Measurements from ENCODE around the gene GART. TPM values are rescaled to one million over a fixed set of nuclear protein-coding genes. Genes with fewer than 3 reads are reported as not detected.

Gene GART
- total and polyA plus RNA-seq, 2 of the 8 experiments (the other 6 are each of a cell fraction or from before 2014, with no cell fraction given) = 23.1 to 231 TPM

GRCh38 chr21:33540711-33541104 is 1.2 kb downstream of the GART start:
- H3K36me3 ChIP-seq (ENCODE audit: control insufficient read depth in 2 of 4, insufficient read depth in 4 of 4, low read length in 3 of 4) = peaks cover 16 to 45% (median 29%) of the 10 kb centered on the region in 4 experiments
- H2BK15ac ChIP-seq (ENCODE audit: low read length) = no peak overlapping the region
- no peak for DNase-seq (ENCODE audit: low read depth in 1 of 2, low spot score in 2 of 2)
- peaks cover 0 to 2% (median 0%) of the 10 kb centered on the region in 4 experiments; a peak in 3 of 7 replicates for H3K4me1 ChIP-seq (replicated peaks in 1 of 4; ENCODE audit: control insufficient read depth in 3 of 4, insufficient read depth in 4 of 4, low read length in 3 of 4)
- H2BK5ac ChIP-seq (ENCODE audit: low read depth, low read length) = no peak overlapping the region; the same call in 1 of the 2 replicates
- ChIA-PET CTCF (ENCODE audit: partially characterized antibody) (interaction anchor here (0.6 kb wide), 1 partner anchor 428 kb away, joined by 3 read pairs; no protein-coding TSS in a partner anchor), POLR2A (ENCODE audit: partially characterized antibody) (interaction anchor here (1.0 to 6.3 kb wide), 7 partner anchors 11 to 179 kb away, joined by 3 to 64 read pairs (median 3); no protein-coding TSS in a partner anchor)
- H3K18ac ChIP-seq (ENCODE audit: extremely low read depth, low read length) = no peak overlapping the region
- no peak overlapping the region for H3K56ac ChIP-seq (replicated peaks; ENCODE audit: insufficient read length, low read depth, low read length)
- H2BK20ac ChIP-seq (ENCODE audit: low read length) = no peak overlapping the region
- no peaks in the 10 kb centered on the region; the same call in 1 of the 2 replicates for H3K79me1 ChIP-seq (ENCODE audit: low read depth, low read length)
- H4K5ac ChIP-seq (ENCODE audit: insufficient read length, low read depth, low read length) = no peak overlapping the region
- H3K14ac ChIP-seq (ENCODE audit: insufficient read length) = no peak overlapping the region
- no peaks in the 10 kb centered on the region for H3K27me3 ChIP-seq (replicated peaks in 1 of 4; ENCODE audit: control insufficient read depth in 3 of 4, extremely low read depth in 1 of 4, insufficient read depth in 3 of 4, low read length in 3 of 4)
- no peak overlapping the region for H3K27ac ChIP-seq (ENCODE audit: low read depth, low read length)
- H3K4ac ChIP-seq (replicated peaks; ENCODE audit: insufficient read length, low read depth, low read length) = no peak overlapping the region
- no peak overlapping the region for H2AFZ ChIP-seq (ENCODE audit: low read length)
- 85% methylated on average over 3 of the region's 3 CpGs; no CpG with 5 or more reads in 1 of the 2 experiments for WGBS, 2 experiments (ENCODE audit: extremely low coverage in 1 of 2, insufficient coverage in 1 of 2, insufficient read length in 1 of 2, insufficient replicate concordance in 2 of 2, low coverage in 1 of 2, low lambda C conversion rate in 2 of 2, missing lambda C conversion rate in 1 of 2)
- no peak for FAIRE-seq
- H3K9me3 ChIP-seq (ENCODE audit: insufficient read depth in 2 of 2, low read depth in 1 of 2, low read length in 1 of 2) = no peaks in the 10 kb centered on the region
- H4K91ac ChIP-seq (replicated peaks; ENCODE audit: insufficient read length, low read length) = no peak overlapping the region
- no peak overlapping the region for H4K8ac ChIP-seq (ENCODE audit: extremely low read depth, insufficient read depth, low read length)
- peak overlapping the region in 3 of 4 experiments; percentile 11 to 95 (median 91); a peak in 5 of 8 replicates for H3K4me3 ChIP-seq (ENCODE audit: extremely low read depth in 1 of 4, insufficient read depth in 2 of 4, low read depth in 3 of 4, low read length in 4 of 4)
- H3K4me2 ChIP-seq (ENCODE audit: insufficient read depth in 1 of 2, low read depth in 2 of 2, low read length in 2 of 2) = peak overlapping the region; percentile 45 to 76
- peaks cover 44 to 86% of the 10 kb centered on the region in 2 experiments for H3K79me2 ChIP-seq (ENCODE audit: control insufficient read depth in 1 of 2, insufficient read depth in 2 of 2, low read length in 2 of 2)
- peaks cover 9 to 10% of the 10 kb centered on the region in 2 experiments for H4K20me1 ChIP-seq (replicated peaks in 1 of 2; ENCODE audit: control insufficient read depth in 1 of 2, insufficient read depth in 2 of 2, low read length in 2 of 2)
- H3K23ac ChIP-seq (ENCODE audit: insufficient read length) = no peak overlapping the region
- H3K23me2 ChIP-seq (ENCODE audit: low read depth, low read length) = peaks cover 10% of the 10 kb centered on the region
- H3K9ac ChIP-seq (replicated peaks in 1 of 4; ENCODE audit: extremely low read depth in 1 of 4, low read depth in 3 of 4, low read length in 3 of 4) = no peak overlapping the region
- H2BK12ac ChIP-seq (ENCODE audit: low read depth, low read length) = no peak overlapping the region
- H2AK5ac ChIP-seq (ENCODE audit: low read depth, low read length) = no peak overlapping the region
- no peak overlapping the region for H2BK120ac ChIP-seq (replicated peaks; ENCODE audit: low read depth, low read length)
- TF ChIP-seq TAF1 (IDR thresholded peaks at IDR 0.05; ENCODE audit: low read depth, low read length) = no peak
- TF ChIP-seq BACH1 (IDR thresholded peaks at IDR 0.05; ENCODE audit: low read length) = no peak
- no peak for TF ChIP-seq KDM1A (IDR thresholded peaks at IDR 0.05; ENCODE audit: borderline replicate concordance, low read length)
- no peak for TF ChIP-seq TAF7 (optimal IDR thresholded peaks at IDR 0.05; ENCODE audit: borderline replicate concordance, low read depth, low read length)
- TF ChIP-seq SIN3A (conservative IDR thresholded peaks at IDR 0.05 in 1 of 2, IDR thresholded peaks at IDR 0.05 in 1 of 2; ENCODE audit: low read depth in 1 of 2, low read length in 2 of 2) = no peak
- no peak for TF ChIP-seq SP1 (IDR thresholded peaks at IDR 0.05; ENCODE audit: low read depth, low read length)
- no peak for TF ChIP-seq RXRA (IDR thresholded peaks at IDR 0.05; ENCODE audit: insufficient read depth, low read depth, low read length)
